Measurements from ENCODE around the gene GNPTG.

Gene GNPTG

GRCh38 chr16:1380195-1380594, 28.5 kb downstream of the GNPTG start:
- POLR2A ChIA-PET: interaction anchor here (0.6 kb wide), 1 partner anchor 1417 kb away, joined by 4 read pairs; no protein-coding TSS in a partner anchor
- DNase-seq (ENCODE audit: extremely low spot score): no peak
- CTCF ChIA-PET: interaction anchor here (5.6 kb wide), 1 partner anchor 15 kb away, joined by 56 read pairs; no protein-coding TSS in a partner anchor
- TF ChIP-seq CTCF (IDR thresholded peaks at IDR 0.05; ENCODE audit: control extremely low read depth, extremely low read depth, low read depth, missing control alignments): no peak

- CTCF ChIA-PET: interaction anchor here (2.5 to 5.6 kb wide), 2 partner anchors 17 to 18 kb away, joined by 8 to 56 read pairs; no protein-coding TSS in a partner anchor
- POLR2A ChIA-PET: interaction anchor here (0.6 kb wide), 1 partner anchor 54 kb away, joined by 3 read pairs; no protein-coding TSS in a partner anchor
- no peak for DNase-seq (ENCODE audit: extremely low spot score)
Measured at GRCh38 chr16:1381612-1382406, 30.1 kb downstream of the GNPTG start.

GRCh38 chr16:1383556-1383955, 31.8 kb downstream of the GNPTG start:
- no peak for DNase-seq (ENCODE audit: extremely low spot score)
- POLR2A ChIA-PET: no interaction called here
- TF ChIP-seq CTCF (IDR thresholded peaks at IDR 0.05; ENCODE audit: control extremely low read depth, extremely low read depth, low read depth, missing control alignments): no peak
- CTCF ChIA-PET: interaction anchor here (2.5 kb wide), 1 partner anchor 20 kb away, joined by 8 read pairs; no protein-coding TSS in a partner anchor

More at GRCh38 chr16:1381612-1382406, 30.1 kb downstream of the GNPTG start:
- no peak for TF ChIP-seq CTCF (IDR thresholded peaks at IDR 0.05; ENCODE audit: control extremely low read depth, extremely low read depth, low read depth, missing control alignments)

- no peak for TF ChIP-seq CTCF (IDR thresholded peaks at IDR 0.05; ENCODE audit: control extremely low read depth, extremely low read depth, low read depth, missing control alignments)
- ChIA-PET CTCF (no interaction called here), POLR2A (no interaction called here)
- DNase-seq (ENCODE audit: extremely low spot score): no peak
Measured at GRCh38 chr16:1385232-1385631, 33.5 kb downstream of the GNPTG start.

GRCh38 chr16:1387331-1387730, 35.6 kb downstream of the GNPTG start:
- ChIA-PET CTCF (no interaction called here), POLR2A (no interaction called here)
- DNase-seq (ENCODE audit: extremely low spot score): no peak
- TF ChIP-seq CTCF (IDR thresholded peaks at IDR 0.05; ENCODE audit: control extremely low read depth, extremely low read depth, low read depth, missing control alignments): no peak

- ChIA-PET POLR2A (no interaction called here), CTCF (interaction anchor here (1.0 kb wide), 1 partner anchor 11 kb away, joined by 3 read pairs; no protein-coding TSS in a partner anchor)
- no peak for TF ChIP-seq CTCF (IDR thresholded peaks at IDR 0.05; ENCODE audit: control extremely low read depth, extremely low read depth, low read depth, missing control alignments)
- no peak for DNase-seq (ENCODE audit: extremely low spot score)
Measured at GRCh38 chr16:1389762-1390161, 38.0 kb downstream of the GNPTG start.
